HepG2 (cell line): ENCODE results near the gene CD248. TPM values are rescaled to one million over a fixed set of nuclear protein-coding genes. Genes with fewer than 3 reads are reported as not detected.

ENCODE experiments used
- DNMT3B ChIP-seq: conservative IDR thresholded peaks from 2 replicates; pipeline ENCODE4 v1.6.1; 2016; ENCODE audit warnings: missing biosample characterization, control low read depth
- FLYWCH1 ChIP-seq: sonication (generic); formaldehyde crosslinking; IDR thresholded peaks from 2 replicates; pipeline ENCODE4 v1.8.1; 2023; ENCODE audit warnings: mild to moderate bottlenecking, missing genetic modification reagents
- MIER3 ChIP-seq: IDR thresholded peaks from 2 replicates; pipeline ENCODE4 v1.6.1; 2016; ENCODE audit warnings: missing compliant biosample characterization, borderline replicate concordance
- NFIC ChIP-seq: IDR thresholded peaks from 2 replicates; pipeline ENCODE4 v1.6.1; 2012; ENCODE audit warnings: mild to moderate bottlenecking, low read length, inconsistent platforms
- POLR2G ChIP-seq: fragments of 200-400 bp; formaldehyde crosslinking; IDR thresholded peaks from 2 replicates; pipeline ENCODE4 v1.6.1; 2018; ENCODE audit warnings: mild to moderate bottlenecking, low read depth, low read length, moderate library complexity
- PPARG ChIP-seq: conservative IDR thresholded peaks from 2 replicates; pipeline ENCODE4 v1.6.1; 2016; ENCODE audit warnings: missing biosample characterization, missing genetic modification reagents
- TBX2 ChIP-seq: sonication (generic); formaldehyde crosslinking; IDR thresholded peaks from 2 replicates; pipeline ENCODE4 v1.5.0; 2020; ENCODE audit warnings: missing genetic modification reagents, mild to moderate bottlenecking, borderline replicate concordance
- ZFP82 ChIP-seq: sonication (generic); formaldehyde crosslinking; IDR thresholded peaks from 2 replicates; pipeline ENCODE4 v1.5.1; 2020; ENCODE audit warnings: mild to moderate bottlenecking, missing genetic modification reagents, borderline replicate concordance
- ZNF253 ChIP-seq: sonication (generic); formaldehyde crosslinking; IDR thresholded peaks from 2 replicates; pipeline ENCODE4 v1.8.0; 2022; ENCODE audit warnings: mild to moderate bottlenecking, missing genetic modification reagents, borderline replicate concordance
- ZNF367 ChIP-seq: sonication (generic); formaldehyde crosslinking; IDR thresholded peaks from 2 replicates; pipeline ENCODE4 v1.4.0; 2020; ENCODE audit warnings: missing genetic modification reagents, borderline replicate concordance
- ZNF720 ChIP-seq: sonication (generic); formaldehyde crosslinking; IDR thresholded peaks from 2 replicates; pipeline ENCODE4 v1.4.0; 2020; ENCODE audit warnings: missing genetic modification reagents
- polyA plus RNA-seq, 8 experiments: library from polyadenylated mRNA; depleted of rRNA in 3 of 8; stranded (reverse) in 7 of 8; unstranded in 1 of 8; fragments of >200 nt; fragmentation: Illumina TruSeq in 4 of 8; extraction: Trizol in 4 of 8; gene quantifications; 2 replicates each; pipeline versions ENCODE4 v1.2.1 to v1.2.3, GENCODE V29; 2011 to 2016; ENCODE audit warnings: low read depth in 4 of 8, missing spikeins in 1 of 8, mixed read lengths in 1 of 8; ENCODE audit not compliant: insufficient read depth in 1 of 8
- total RNA-seq, 5 experiments: library from RNA; depleted of rRNA; stranded (reverse); fragments of >200 nt; fragmentation: Illumina TruSeq; extraction: Trizol; gene quantifications; 2 replicates each; pipeline ENCODE4 v1.2.3, GENCODE V29; 2016; ENCODE audit warnings: low read depth in 1 of 5
- TF ChIP-seq, protein P1 (sequence below): sonication (generic); formaldehyde crosslinking; IDR thresholded peaks from 2 replicates; pipeline ENCODE4 v1.4.0; 2020; ENCODE audit warnings: missing genetic modification reagents, mild to moderate bottlenecking, borderline replicate concordance
- TF ChIP-seq, protein P2 (sequence below): sonication (generic); formaldehyde crosslinking; IDR thresholded peaks from 2 replicates; pipeline ENCODE4 v1.8.0; 2022; ENCODE audit warnings: missing genetic modification reagents, mild to moderate bottlenecking, inconsistent platforms, borderline replicate concordance
- TF ChIP-seq, protein P3 (sequence below), 2 experiments: sonication (generic) in 1 of 2; formaldehyde crosslinking in 1 of 2; IDR thresholded peaks; 2 replicates each; pipeline versions ENCODE4 v1.4.0 to v1.6.1; 2018 to 2020; ENCODE audit warnings: missing genetic modification reagents in 2 of 2, borderline replicate concordance in 1 of 2, low read depth in 1 of 2, mild to moderate bottlenecking in 1 of 2, missing biosample characterization in 1 of 2
- TF ChIP-seq, protein P4 (sequence below): sonication (generic); formaldehyde crosslinking; IDR thresholded peaks from 2 replicates; pipeline ENCODE4 v1.4.0; 2020; ENCODE audit warnings: missing genetic modification reagents
- TF ChIP-seq, protein P5 (sequence below), 2 experiments: sonication (generic) in 1 of 2; formaldehyde crosslinking in 1 of 2; IDR thresholded peaks; 2 replicates each; pipeline versions ENCODE4 v1.5.1 to v1.6.1; 2011 to 2020; ENCODE audit warnings: borderline replicate concordance in 1 of 2, low read depth in 1 of 2, low read length in 1 of 2, mild to moderate bottlenecking in 1 of 2, missing genetic modification reagents in 1 of 2, moderate library complexity in 1 of 2

The CD248 gene
- total and polyA plus RNA-seq, 2 of the 13 experiments (the other 11 are each of a cell fraction or from before 2014, with no cell fraction given), result 0.25 to 0.35 TPM

DNA sequence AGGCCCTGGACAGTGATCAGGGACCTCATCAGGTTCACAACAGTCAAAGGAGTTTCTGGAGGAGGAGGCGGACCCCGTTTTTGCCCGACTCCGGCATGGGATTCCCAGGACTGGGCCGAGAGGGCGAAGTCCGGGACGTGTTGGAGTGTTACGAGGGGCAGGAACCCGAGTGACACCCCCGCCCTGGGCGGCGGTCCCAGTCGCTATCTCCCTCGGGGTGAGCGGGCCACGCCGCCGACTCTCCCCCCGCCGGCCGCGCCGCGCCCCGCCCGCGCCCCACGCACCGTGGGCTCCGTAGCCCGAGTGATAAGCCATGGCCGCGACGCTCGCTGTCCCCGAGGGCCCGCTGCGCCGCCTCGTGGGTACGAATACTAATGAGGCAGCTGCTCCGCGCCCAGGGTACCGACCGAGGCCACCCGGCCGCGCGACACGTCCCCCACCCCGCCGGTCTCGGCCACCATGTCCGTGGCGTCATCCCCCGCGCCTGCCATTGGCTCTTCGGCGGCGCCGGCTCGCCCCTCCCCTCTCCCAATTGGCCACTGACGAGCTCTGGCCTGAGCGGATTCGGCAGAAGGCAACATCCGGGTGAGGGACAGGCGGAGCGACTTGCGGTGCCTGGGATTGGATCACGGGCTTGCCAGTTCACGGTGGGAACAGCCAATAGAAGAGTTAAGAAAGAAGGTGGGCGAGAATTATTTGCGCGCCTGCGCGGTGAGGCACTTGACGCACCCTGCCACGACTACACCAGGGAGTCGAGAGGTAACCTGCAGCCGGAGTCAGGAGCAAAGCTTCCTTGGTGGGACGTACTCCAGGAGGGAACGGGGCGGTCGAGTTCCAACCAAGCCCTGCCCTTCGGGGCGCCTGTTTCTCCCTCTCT lies 27.9 kb downstream of the CD248 start, which contains the start of gene YIF1A (continued):
- TF ChIP-seq, protein P1, sequence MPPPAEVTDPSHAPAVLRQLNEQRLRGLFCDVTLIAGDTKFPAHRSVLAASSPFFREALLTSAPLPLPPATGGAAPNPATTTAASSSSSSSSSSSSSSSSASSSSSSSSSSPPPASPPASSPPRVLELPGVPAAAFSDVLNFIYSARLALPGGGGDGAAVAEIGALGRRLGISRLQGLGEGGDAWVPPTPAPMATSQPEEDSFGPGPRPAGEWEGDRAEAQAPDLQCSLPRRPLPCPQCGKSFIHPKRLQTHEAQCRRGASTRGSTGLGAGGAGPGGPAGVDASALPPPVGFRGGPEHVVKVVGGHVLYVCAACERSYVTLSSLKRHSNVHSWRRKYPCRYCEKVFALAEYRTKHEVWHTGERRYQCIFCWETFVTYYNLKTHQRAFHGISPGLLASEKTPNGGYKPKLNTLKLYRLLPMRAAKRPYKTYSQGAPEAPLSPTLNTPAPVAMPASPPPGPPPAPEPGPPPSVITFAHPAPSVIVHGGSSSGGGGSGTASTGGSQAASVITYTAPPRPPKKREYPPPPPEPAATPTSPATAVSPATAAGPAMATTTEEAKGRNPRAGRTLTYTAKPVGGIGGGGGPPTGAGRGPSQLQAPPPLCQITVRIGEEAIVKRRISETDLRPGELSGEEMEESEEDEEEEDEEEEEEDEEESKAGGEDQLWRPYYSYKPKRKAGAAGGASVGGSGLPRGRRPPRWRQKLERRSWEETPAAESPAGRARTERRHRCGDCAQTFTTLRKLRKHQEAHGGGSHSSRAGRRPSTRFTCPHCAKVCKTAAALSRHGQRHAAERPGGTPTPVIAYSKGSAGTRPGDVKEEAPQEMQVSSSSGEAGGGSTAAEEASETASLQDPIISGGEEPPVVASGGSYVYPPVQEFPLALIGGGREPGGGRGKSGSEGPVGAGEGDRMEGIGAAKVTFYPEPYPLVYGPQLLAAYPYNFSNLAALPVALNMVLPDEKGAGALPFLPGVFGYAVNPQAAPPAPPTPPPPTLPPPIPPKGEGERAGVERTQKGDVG, result peak; percentile 49; the same call in 1 of the 2 replicates
- TF ChIP-seq, protein P2, sequence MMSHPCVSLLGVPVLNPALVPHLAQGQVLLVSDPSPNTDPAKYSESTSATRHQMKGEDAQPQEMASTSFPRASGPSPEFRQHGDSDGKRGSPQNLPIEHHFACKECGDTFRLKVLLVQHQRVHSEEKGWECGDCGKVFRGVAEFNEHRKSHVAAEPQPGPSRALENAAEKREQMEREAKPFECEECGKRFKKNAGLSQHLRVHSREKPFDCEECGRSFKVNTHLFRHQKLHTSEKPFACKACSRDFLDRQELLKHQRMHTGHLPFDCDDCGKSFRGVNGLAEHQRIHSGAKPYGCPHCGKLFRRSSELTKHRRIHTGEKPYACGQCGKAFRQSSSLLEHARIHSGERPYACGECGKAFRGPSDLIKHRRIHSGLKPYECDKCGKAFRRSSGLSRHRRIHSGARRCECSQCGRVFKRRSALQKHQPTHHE (CRISPR knock-in tag), result no peak
- TF ChIP-seq ZFP82 (CRISPR knock-in tag), result no peak
- TF ChIP-seq, protein P3, sequence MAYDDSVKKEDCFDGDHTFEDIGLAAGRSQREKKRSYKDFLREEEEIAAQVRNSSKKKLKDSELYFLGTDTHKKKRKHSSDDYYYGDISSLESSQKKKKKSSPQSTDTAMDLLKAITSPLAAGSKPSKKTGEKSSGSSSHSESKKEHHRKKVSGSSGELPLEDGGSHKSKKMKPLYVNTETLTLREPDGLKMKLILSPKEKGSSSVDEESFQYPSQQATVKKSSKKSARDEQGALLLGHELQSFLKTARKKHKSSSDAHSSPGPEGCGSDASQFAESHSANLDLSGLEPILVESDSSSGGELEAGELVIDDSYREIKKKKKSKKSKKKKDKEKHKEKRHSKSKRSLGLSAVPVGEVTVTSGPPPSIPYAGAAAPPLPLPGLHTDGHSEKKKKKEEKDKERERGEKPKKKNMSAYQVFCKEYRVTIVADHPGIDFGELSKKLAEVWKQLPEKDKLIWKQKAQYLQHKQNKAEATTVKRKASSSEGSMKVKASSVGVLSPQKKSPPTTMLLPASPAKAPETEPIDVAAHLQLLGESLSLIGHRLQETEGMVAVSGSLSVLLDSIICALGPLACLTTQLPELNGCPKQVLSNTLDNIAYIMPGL (CRISPR knock-in tag; IDR thresholded peaks at IDR 0.05; ENCODE audit: borderline replicate concordance in 1 of 2, low read depth in 1 of 2), result 0 out of 4 replicates have a peak, but pooled peaks have one; percentile 11 to 48
- TF ChIP-seq FLYWCH1 (CRISPR knock-in tag), result no peak
- TF ChIP-seq NFIC, result no peak
- TF ChIP-seq ZNF253 (CRISPR knock-in tag), result no peak
- TF ChIP-seq, protein P4, sequence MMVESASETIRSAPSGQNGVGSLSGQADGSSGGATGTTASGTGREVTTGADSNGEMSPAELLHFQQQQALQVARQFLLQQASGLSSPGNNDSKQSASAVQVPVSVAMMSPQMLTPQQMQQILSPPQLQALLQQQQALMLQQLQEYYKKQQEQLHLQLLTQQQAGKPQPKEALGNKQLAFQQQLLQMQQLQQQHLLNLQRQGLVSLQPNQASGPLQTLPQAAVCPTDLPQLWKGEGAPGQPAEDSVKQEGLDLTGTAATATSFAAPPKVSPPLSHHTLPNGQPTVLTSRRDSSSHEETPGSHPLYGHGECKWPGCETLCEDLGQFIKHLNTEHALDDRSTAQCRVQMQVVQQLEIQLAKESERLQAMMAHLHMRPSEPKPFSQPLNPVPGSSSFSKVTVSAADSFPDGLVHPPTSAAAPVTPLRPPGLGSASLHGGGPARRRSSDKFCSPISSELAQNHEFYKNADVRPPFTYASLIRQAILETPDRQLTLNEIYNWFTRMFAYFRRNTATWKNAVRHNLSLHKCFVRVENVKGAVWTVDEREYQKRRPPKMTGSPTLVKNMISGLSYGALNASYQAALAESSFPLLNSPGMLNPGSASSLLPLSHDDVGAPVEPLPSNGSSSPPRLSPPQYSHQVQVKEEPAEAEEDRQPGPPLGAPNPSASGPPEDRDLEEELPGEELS (CRISPR knock-in tag), result no peak
- no peak; the same call in 1 of the 2 replicates for TF ChIP-seq ZNF367 (CRISPR knock-in tag)
- TF ChIP-seq TBX2 (CRISPR knock-in tag), result peak; percentile 55; the same call in 1 of the 2 replicates
- TF ChIP-seq POLR2G, result peak; percentile 93
- no peak for TF ChIP-seq DNMT3B
- TF ChIP-seq, protein P5, sequence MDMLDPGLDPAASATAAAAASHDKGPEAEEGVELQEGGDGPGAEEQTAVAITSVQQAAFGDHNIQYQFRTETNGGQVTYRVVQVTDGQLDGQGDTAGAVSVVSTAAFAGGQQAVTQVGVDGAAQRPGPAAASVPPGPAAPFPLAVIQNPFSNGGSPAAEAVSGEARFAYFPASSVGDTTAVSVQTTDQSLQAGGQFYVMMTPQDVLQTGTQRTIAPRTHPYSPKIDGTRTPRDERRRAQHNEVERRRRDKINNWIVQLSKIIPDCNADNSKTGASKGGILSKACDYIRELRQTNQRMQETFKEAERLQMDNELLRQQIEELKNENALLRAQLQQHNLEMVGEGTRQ (IDR thresholded peaks at IDR 0.05; ENCODE audit: low read depth, low read length), result no peak
- TF ChIP-seq, protein P5 (CRISPR knock-in tag; IDR thresholded peaks at IDR 0.05; ENCODE audit: borderline replicate concordance), result no peak; the same call in 1 of the 2 replicates
- TF ChIP-seq PPARG, result no peak
- peak; percentile 62; the same call in 1 of the 2 replicates for TF ChIP-seq MIER3 (CRISPR knock-in tag)
- no peak for TF ChIP-seq ZNF720
